Skeletal muscle tissue (tissue), 4 donors: Measurements from ENCODE around the gene IL13RA2. TPM values are rescaled to one million over a fixed set of nuclear protein-coding genes. Genes with fewer than 3 reads are reported as not detected.

Experiments
- H3K27ac ChIP-seq: one replicate; pipeline ENCODE4 v1.7.0; 2013; ENCODE audit warnings: mild to moderate bottlenecking, low read depth, low read length, inconsistent platforms
- H3K27me3 ChIP-seq, 3 donors: one replicate each; pipeline ENCODE4 v1.7.0; 2013; ENCODE audit warnings: low read length in 3 of 3; ENCODE audit not compliant: control insufficient read depth in 3 of 3, insufficient read depth in 3 of 3
- H3K36me3 ChIP-seq, 3 donors: one replicate each; pipeline ENCODE4 v1.7.0; 2013; ENCODE audit warnings: low read length in 3 of 3; ENCODE audit not compliant: control insufficient read depth in 3 of 3, insufficient read depth in 3 of 3
- H3K4me1 ChIP-seq, 3 donors: one replicate each; pipeline ENCODE4 v1.7.0; 2013; ENCODE audit warnings: low read length in 3 of 3, mild to moderate bottlenecking in 3 of 3; ENCODE audit not compliant: control insufficient read depth in 3 of 3, insufficient read depth in 3 of 3
- H3K4me3 ChIP-seq, 3 donors: one replicate each; pipeline ENCODE4 v1.7.0; 2013; ENCODE audit warnings: low read length in 3 of 3
- H3K9ac ChIP-seq, 3 donors: one replicate each; pipeline ENCODE4 v1.7.0; 2013; ENCODE audit warnings: low read length in 3 of 3, mild to moderate bottlenecking in 3 of 3, moderate library complexity in 2 of 3, low read depth in 1 of 3
- H3K9me3 ChIP-seq, 3 donors: one replicate each; pipeline ENCODE4 v1.7.0; 2013; ENCODE audit warnings: low read length in 3 of 3; ENCODE audit not compliant: control insufficient read depth in 3 of 3
- total RNA-seq: library from RNA; depleted of rRNA; stranded (reverse); fragments of >200 nt; gene quantifications from one replicate; pipeline ENCODE4 v1.2.3, GENCODE V29; 2014
- donor health status: Osteomylitis.

IL13RA2 gene
- total RNA-seq, 1 donor from 2014 or later, result 1.0 TPM

- peaks cover 0 to 3% (median 0%) of the 10 kb centered on the region in 3 donors for H3K27me3 ChIP-seq
Measured at GRCh38 chrX:115013705-115014104, 3.7 kb downstream of the IL13RA2 start.

GRCh38 chrX:115011428-115011827 lies 6.0 kb downstream of the IL13RA2 start:
- no peaks in the 10 kb centered on the region for H3K4me1 ChIP-seq
- H3K27ac ChIP-seq, result no peak overlapping the region
- H3K27me3 ChIP-seq, result peaks cover 0 to 3% (median 0%) of the 10 kb centered on the region in 3 donors
- no peaks in the 10 kb centered on the region for H3K36me3 ChIP-seq
- no peak overlapping the region for H3K9ac ChIP-seq
- no peaks in the 10 kb centered on the region for H3K9me3 ChIP-seq
- H3K4me3 ChIP-seq, result no peak overlapping the region

More at GRCh38 chrX:115013705-115014104, 3.7 kb downstream of the IL13RA2 start:
- Histone ChIP-seq H3K4me3 (no peak overlapping the region), H3K27ac (no peak overlapping the region), H3K36me3 (no peaks in the 10 kb centered on the region), H3K4me1 (no peaks in the 10 kb centered on the region), H3K9ac (no peak overlapping the region), H3K9me3 (no peaks in the 10 kb centered on the region)

- Histone ChIP-seq H3K27ac (no peak overlapping the region), H3K9me3 (no peaks in the 10 kb centered on the region), H3K9ac (no peak overlapping the region), H3K4me3 (no peak overlapping the region), H3K27me3 (peaks cover 0 to 3% (median 0%) of the 10 kb centered on the region in 3 donors), H3K4me1 (no peaks in the 10 kb centered on the region), H3K36me3 (no peaks in the 10 kb centered on the region)
Measured at GRCh38 chrX:114999906-115000305, 17.5 kb downstream of the IL13RA2 start.

GRCh38 chrX:114997779-114998178 lies 19.6 kb downstream of the IL13RA2 start:
- Histone ChIP-seq H3K27ac (no peak overlapping the region), H3K36me3 (no peaks in the 10 kb centered on the region), H3K9ac (no peak overlapping the region), H3K4me3 (no peak overlapping the region), H3K9me3 (no peaks in the 10 kb centered on the region), H3K27me3 (peaks cover 0 to 3% (median 0%) of the 10 kb centered on the region in 3 donors), H3K4me1 (no peaks in the 10 kb centered on the region)

- no peaks in the 10 kb centered on the region for H3K36me3 ChIP-seq
- H3K9ac ChIP-seq, result no peak overlapping the region
- no peaks in the 10 kb centered on the region for H3K4me1 ChIP-seq
- H3K27me3 ChIP-seq, result peaks cover 0 to 3% (median 0%) of the 10 kb centered on the region in 3 donors
- H3K4me3 ChIP-seq, result no peak overlapping the region
- H3K27ac ChIP-seq, result no peak overlapping the region
- H3K9me3 ChIP-seq, result no peaks in the 10 kb centered on the region
Measured at GRCh38 chrX:114985967-114986592, 31.3 kb downstream of the IL13RA2 start.

GRCh38 chrX:114976292-114976691 lies 41.1 kb downstream of the IL13RA2 start:
- H3K4me1 ChIP-seq, result no peaks in the 10 kb centered on the region
- no peak overlapping the region for H3K27ac ChIP-seq
- H3K36me3 ChIP-seq, result no peaks in the 10 kb centered on the region
- H3K9ac ChIP-seq, result no peak overlapping the region
- no peak overlapping the region for H3K4me3 ChIP-seq
- no peaks in the 10 kb centered on the region for H3K9me3 ChIP-seq
- H3K27me3 ChIP-seq, result no peaks in the 10 kb centered on the region

- no peak overlapping the region for H3K9ac ChIP-seq
- H3K4me3 ChIP-seq, result no peak overlapping the region
- no peak overlapping the region for H3K27ac ChIP-seq
- no peaks in the 10 kb centered on the region for H3K9me3 ChIP-seq
- H3K4me1 ChIP-seq, result no peaks in the 10 kb centered on the region
- no peaks in the 10 kb centered on the region for H3K27me3 ChIP-seq
- no peaks in the 10 kb centered on the region for H3K36me3 ChIP-seq
Measured at GRCh38 chrX:114973013-114973412, 44.4 kb downstream of the IL13RA2 start.

GRCh38 chrX:114970806-114971205 lies 46.6 kb downstream of the IL13RA2 start:
- H3K9ac ChIP-seq, result no peak overlapping the region
- no peaks in the 10 kb centered on the region for H3K36me3 ChIP-seq
- no peaks in the 10 kb centered on the region for H3K4me1 ChIP-seq
- H3K27me3 ChIP-seq, result no peaks in the 10 kb centered on the region
- H3K4me3 ChIP-seq, result no peak overlapping the region
- no peak overlapping the region for H3K27ac ChIP-seq
- no peaks in the 10 kb centered on the region for H3K9me3 ChIP-seq

- H3K36me3 ChIP-seq, result no peaks in the 10 kb centered on the region
- H3K27me3 ChIP-seq, result peaks cover 0 to 3% (median 0%) of the 10 kb centered on the region in 3 donors
- no peaks in the 10 kb centered on the region for H3K4me1 ChIP-seq
- no peak overlapping the region for H3K9ac ChIP-seq
- no peaks in the 10 kb centered on the region for H3K9me3 ChIP-seq
- no peak overlapping the region for H3K4me3 ChIP-seq
- H3K27ac ChIP-seq, result no peak overlapping the region
Measured at GRCh38 chrX:114964374-114964773, 53.0 kb downstream of the IL13RA2 start.

- Histone ChIP-seq H3K36me3 (no peaks in the 10 kb centered on the region), H3K4me3 (no peak overlapping the region), H3K4me1 (no peaks in the 10 kb centered on the region), H3K27me3 (peaks cover 0 to 3% (median 0%) of the 10 kb centered on the region in 3 donors), H3K9ac (no peak overlapping the region), H3K9me3 (no peaks in the 10 kb centered on the region), H3K27ac (no peak overlapping the region)
Measured at GRCh38 chrX:114962209-114962608, 55.2 kb downstream of the IL13RA2 start.
